Fibroblast of lung (primary cell): ENCODE data around the gene ANTXRL. TPM values are rescaled to one million over a fixed set of nuclear protein-coding genes. Genes with fewer than 3 reads are reported as not detected.

Experiments
- DNase-seq, 2 donors: peaks; one replicate each; pipeline versions ENCODE4 v3.0.0 to v3.0.0-alpha.2; 2010; ENCODE audit warnings: low read depth in 2 of 2
- H2AFZ ChIP-seq: 2 replicates; pipeline ENCODE4 v1.5.1; 2012; ENCODE audit warnings: low read length, control low read depth, inconsistent platforms
- H3K27ac ChIP-seq: 2 replicates; pipeline ENCODE4 v1.5.1; 2011; ENCODE audit warnings: low read length, control low read depth; ENCODE audit not compliant: insufficient read depth
- H3K27me3 ChIP-seq: 2 replicates; pipeline ENCODE4 v1.5.1; 2011; ENCODE audit warnings: mild to moderate bottlenecking, low read length; ENCODE audit not compliant: control insufficient read depth, insufficient read depth
- H3K36me3 ChIP-seq: 2 replicates; pipeline ENCODE4 v1.5.1; 2011; ENCODE audit warnings: low read length; ENCODE audit not compliant: control insufficient read depth, insufficient read depth
- H3K4me1 ChIP-seq: 2 replicates; pipeline ENCODE4 v1.5.1; 2011; ENCODE audit warnings: low read length; ENCODE audit not compliant: control insufficient read depth, insufficient read depth; ENCODE audit errors: extremely low read depth
- H3K4me2 ChIP-seq: 2 replicates; pipeline ENCODE4 v1.5.1; 2011; ENCODE audit warnings: low read length, control low read depth; ENCODE audit not compliant: insufficient read depth; ENCODE audit errors: extremely low read depth
- H3K4me3 ChIP-seq, 4 experiments: fragments of 200-600 bp in 1 of 4; sonication (generic) in 1 of 4; replicated peaks in 1 of 4; 2 replicates each; pipeline ENCODE4 v1.5.1; 2011 to 2016; ENCODE audit warnings: low read length in 4 of 4, low read depth in 3 of 4, mild to moderate bottlenecking in 3 of 4, control low read depth in 2 of 4, inconsistent platforms in 1 of 4, mixed read lengths in 1 of 4; ENCODE audit not compliant: insufficient read depth in 1 of 4; ENCODE audit errors: control extremely low read depth in 1 of 4
- H3K79me2 ChIP-seq: 2 replicates; pipeline ENCODE4 v1.5.1; 2012; ENCODE audit warnings: mild to moderate bottlenecking, low read length, inconsistent platforms; ENCODE audit not compliant: control insufficient read depth, insufficient read depth
- H3K9ac ChIP-seq: 2 replicates; pipeline ENCODE4 v1.5.1; 2011; ENCODE audit warnings: mild to moderate bottlenecking, low read length, control low read depth; ENCODE audit not compliant: insufficient read depth
- H3K9me3 ChIP-seq: 2 replicates; pipeline ENCODE4 v1.5.1; 2012; ENCODE audit warnings: low read depth, low read length; ENCODE audit not compliant: control insufficient read depth, insufficient read depth
- H4K20me1 ChIP-seq: 2 replicates; pipeline ENCODE4 v1.5.1; 2011; ENCODE audit warnings: low read length; ENCODE audit not compliant: control insufficient read depth, insufficient read depth; ENCODE audit errors: extremely low read depth
- EZH2 ChIP-seq: IDR thresholded peaks from 2 replicates; pipeline ENCODE4 v1.5.1; 2012; ENCODE audit warnings: low read length, control low read depth, mild to moderate bottlenecking; ENCODE audit errors: missing control alignments
- polyA plus RNA-seq, 2 donors: library from polyadenylated mRNA; depleted of rRNA in 1 of 2; stranded (reverse) in 1 of 2; unstranded in 1 of 2; fragments of >200 nt; gene quantifications; 2 replicates each; pipeline ENCODE4 v1.2.1, GENCODE V29; 2011 to 2012; ENCODE audit warnings: missing spikeins in 1 of 2
- total RNA-seq: library from RNA; depleted of rRNA; stranded (reverse); fragments of >200 nt; gene quantifications from 2 replicates; pipeline ENCODE4 v1.2.1, GENCODE V29; 2014
- TF ChIP-seq, protein P1 (sequence below), 2 donors: IDR thresholded peaks in 1 of 2; conservative IDR thresholded peaks in 1 of 2; 1 replicate in 1 of 2; 2 replicates in 1 of 2; pipeline ENCODE4 v1.5.1; 2011 to 2012; ENCODE audit warnings: low read length in 2 of 2, control low read depth in 1 of 2, inconsistent platforms in 1 of 2, low read depth in 1 of 2, mild to moderate bottlenecking in 1 of 2

Gene ANTXRL
- total and polyA plus RNA-seq, 2 donors (not counting 1 experiment from before 2014, with no cell fraction given) = not detected

- H2AFZ ChIP-seq = no peak overlapping the region
- TF ChIP-seq EZH2 = no peak
- TF ChIP-seq, protein P1, sequence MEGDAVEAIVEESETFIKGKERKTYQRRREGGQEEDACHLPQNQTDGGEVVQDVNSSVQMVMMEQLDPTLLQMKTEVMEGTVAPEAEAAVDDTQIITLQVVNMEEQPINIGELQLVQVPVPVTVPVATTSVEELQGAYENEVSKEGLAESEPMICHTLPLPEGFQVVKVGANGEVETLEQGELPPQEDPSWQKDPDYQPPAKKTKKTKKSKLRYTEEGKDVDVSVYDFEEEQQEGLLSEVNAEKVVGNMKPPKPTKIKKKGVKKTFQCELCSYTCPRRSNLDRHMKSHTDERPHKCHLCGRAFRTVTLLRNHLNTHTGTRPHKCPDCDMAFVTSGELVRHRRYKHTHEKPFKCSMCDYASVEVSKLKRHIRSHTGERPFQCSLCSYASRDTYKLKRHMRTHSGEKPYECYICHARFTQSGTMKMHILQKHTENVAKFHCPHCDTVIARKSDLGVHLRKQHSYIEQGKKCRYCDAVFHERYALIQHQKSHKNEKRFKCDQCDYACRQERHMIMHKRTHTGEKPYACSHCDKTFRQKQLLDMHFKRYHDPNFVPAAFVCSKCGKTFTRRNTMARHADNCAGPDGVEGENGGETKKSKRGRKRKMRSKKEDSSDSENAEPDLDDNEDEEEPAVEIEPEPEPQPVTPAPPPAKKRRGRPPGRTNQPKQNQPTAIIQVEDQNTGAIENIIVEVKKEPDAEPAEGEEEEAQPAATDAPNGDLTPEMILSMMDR (conservative IDR thresholded peaks at IDR 0.05 in 1 of 2, IDR thresholded peaks at IDR 0.05 in 1 of 2; ENCODE audit: low read depth in 1 of 2, low read length in 2 of 2) = no peak
- H3K27me3 ChIP-seq = no peaks in the 10 kb centered on the region
- no peak for DNase-seq
- no peaks in the 10 kb centered on the region for H3K79me2 ChIP-seq
- H3K4me3 ChIP-seq = no peak overlapping the region
- H3K9me3 ChIP-seq = no peaks in the 10 kb centered on the region
- no peaks in the 10 kb centered on the region for H3K4me1 ChIP-seq
- H3K36me3 ChIP-seq = no peaks in the 10 kb centered on the region
- no peak overlapping the region for H3K27ac ChIP-seq
- H3K4me2 ChIP-seq = no peak overlapping the region
- H4K20me1 ChIP-seq = no peaks in the 10 kb centered on the region
- no peak overlapping the region for H3K9ac ChIP-seq
Observed at GRCh38 chr10:46250481-46250880, 36.3 kb upstream of the ANTXRL start.

- Histone ChIP-seq H3K4me3 (no peak overlapping the region), H4K20me1 (no peaks in the 10 kb centered on the region), H3K27me3 (no peaks in the 10 kb centered on the region), H3K4me1 (no peaks in the 10 kb centered on the region), H3K9ac (no peak overlapping the region), H3K36me3 (no peaks in the 10 kb centered on the region), H2AFZ (no peak overlapping the region), H3K4me2 (no peak overlapping the region), H3K27ac (no peak overlapping the region), H3K79me2 (no peaks in the 10 kb centered on the region), H3K9me3 (no peaks in the 10 kb centered on the region)
- TF ChIP-seq, protein P1 (conservative IDR thresholded peaks at IDR 0.05 in 1 of 2, IDR thresholded peaks at IDR 0.05 in 1 of 2; ENCODE audit: low read depth in 1 of 2, low read length in 2 of 2) = no peak
- TF ChIP-seq EZH2 = no peak
- DNase-seq = no peak
Observed at GRCh38 chr10:46250898-46251856, 35.6 kb upstream of the ANTXRL start.

DNA sequence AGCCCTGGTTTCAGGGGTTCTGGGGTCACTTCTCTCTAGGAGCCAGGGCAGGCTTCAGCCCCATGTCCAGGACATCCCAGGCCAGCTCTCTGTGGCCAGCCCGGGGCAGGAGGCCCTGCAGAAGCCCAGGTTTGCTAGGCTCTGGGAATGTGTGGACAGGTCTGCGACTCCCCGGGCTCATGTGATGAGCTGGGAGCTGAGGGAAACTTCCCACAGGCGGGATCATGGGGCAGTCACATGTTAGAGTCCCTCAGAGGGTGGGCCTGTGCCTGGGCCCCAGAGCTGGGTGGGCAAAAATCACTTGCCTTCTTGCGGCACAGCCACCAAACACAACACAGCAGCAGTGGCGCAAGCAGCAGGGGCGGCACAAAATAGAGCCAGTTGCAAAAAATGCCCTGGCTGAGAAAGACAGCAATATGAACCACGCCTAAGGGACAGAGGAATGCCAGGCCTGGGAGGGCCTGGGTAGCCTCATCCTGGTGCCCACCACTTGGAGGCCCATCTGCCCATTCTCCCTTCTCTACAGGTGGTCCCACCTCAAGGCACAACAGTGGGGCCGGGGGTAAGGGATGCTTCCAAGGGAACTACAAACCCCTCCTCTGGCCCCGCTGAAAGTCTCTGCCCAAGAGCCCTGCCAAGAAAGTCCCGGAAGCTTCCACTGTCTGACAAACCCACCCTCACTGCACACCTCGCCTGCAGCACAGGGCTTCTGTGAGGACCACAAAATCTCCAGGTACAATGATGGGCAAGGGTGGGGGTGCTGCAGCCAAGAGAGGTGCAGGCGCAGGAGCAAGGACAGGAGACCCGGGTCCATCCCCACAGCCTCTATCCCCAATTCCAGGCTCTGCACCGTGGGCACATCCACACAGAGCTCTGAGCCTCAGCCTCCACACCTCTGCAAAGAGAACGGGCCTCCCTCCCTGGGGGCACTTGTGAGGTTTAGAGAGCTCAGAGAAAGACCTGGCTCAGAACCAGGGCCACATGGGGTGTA, 34.6 kb upstream of the ANTXRL start:
- Histone ChIP-seq H3K27ac (no peak overlapping the region), H3K79me2 (no peaks in the 10 kb centered on the region), H3K36me3 (no peaks in the 10 kb centered on the region), H3K4me2 (no peak overlapping the region), H3K9me3 (no peaks in the 10 kb centered on the region), H3K9ac (no peak overlapping the region), H2AFZ (no peak overlapping the region), H3K4me1 (no peaks in the 10 kb centered on the region), H3K27me3 (no peaks in the 10 kb centered on the region), H4K20me1 (no peaks in the 10 kb centered on the region), H3K4me3 (no peak overlapping the region)
- no peak for DNase-seq
- no peak for TF ChIP-seq EZH2
- TF ChIP-seq, protein P1 (conservative IDR thresholded peaks at IDR 0.05 in 1 of 2, IDR thresholded peaks at IDR 0.05 in 1 of 2; ENCODE audit: low read depth in 1 of 2, low read length in 2 of 2) = no peak
